K562 (cell line): ENCODE results near the gene PLPP6.

Experiments used
- ETV5 ChIP-seq: sonication (generic); formaldehyde crosslinking; IDR thresholded peaks from 2 replicates; pipeline ENCODE4 v1.4.0; 2020; ENCODE audit warnings: low read depth, mild to moderate bottlenecking, missing genetic modification reagents
- NR2C2 ChIP-seq, 2 experiments: fragments of 200-800 bp in 1 of 2; sonication (Bioruptor generic) in 1 of 2; sonication (generic) in 1 of 2; formaldehyde crosslinking in 1 of 2; IDR thresholded peaks; 2 replicates each; pipeline versions ENCODE4 v1.6.1 to v1.8.0; 2016 to 2022; ENCODE audit warnings: mild to moderate bottlenecking in 1 of 2, missing compliant biosample characterization in 1 of 2, missing genetic modification characterization in 1 of 2, missing genetic modification reagents in 1 of 2
- NRF1 ChIP-seq, 2 experiments: fragments of 450-650 bp; IDR thresholded peaks in 1 of 2; conservative IDR thresholded peaks in 1 of 2; 2 replicates each; pipeline ENCODE4 v1.6.1; 2014; ENCODE audit warnings: mild to moderate bottlenecking in 2 of 2
- RAD21 ChIP-seq, 2 experiments: fragments of 250-450 bp in 1 of 2; fragments of 450-650 bp in 1 of 2; sonication (Bioruptor Pico) in 1 of 2; formaldehyde crosslinking in 1 of 2; IDR thresholded peaks in 1 of 2; conservative IDR thresholded peaks in 1 of 2; 2 replicates each; pipeline versions ENCODE4 v1.4.0 to v1.8.0; 2020 to 2022; ENCODE audit warnings: mild to moderate bottlenecking in 2 of 2, moderate library complexity in 1 of 2
- ZNF263 ChIP-seq: sonication (generic); formaldehyde crosslinking; IDR thresholded peaks from 2 replicates; pipeline ENCODE4 v1.8.0; 2022; ENCODE audit warnings: mild to moderate bottlenecking, missing genetic modification reagents, borderline replicate concordance
- ZNF41 ChIP-seq: fragments of 250-450 bp; sonication (Bioruptor Pico); conservative IDR thresholded peaks from 2 replicates; pipeline ENCODE4 v1.4.0; 2020; ENCODE audit warnings: mild to moderate bottlenecking
- TF ChIP-seq, protein P1 (sequence below): IDR thresholded peaks from 3 replicates; pipeline ENCODE4 v1.6.1; 2011; ENCODE audit warnings: borderline replicate concordance, mild to moderate bottlenecking; ENCODE audit not compliant: insufficient read length, insufficient read depth
- TF ChIP-seq, protein P2 (sequence below), 2 experiments: fragments of 450-650 bp; conservative IDR thresholded peaks; 2 replicates each; pipeline ENCODE4 v1.6.1; 2017; ENCODE audit warnings: mild to moderate bottlenecking in 2 of 2, moderate library complexity in 2 of 2
- TF ChIP-seq, protein P3 (sequence below), 3 experiments: IDR thresholded peaks in 2 of 3; conservative IDR thresholded peaks in 1 of 3; 2 replicates each; pipeline ENCODE4 v1.5.1; 2011 to 2012; ENCODE audit warnings: low read length in 3 of 3, mild to moderate bottlenecking in 3 of 3, control low read depth in 2 of 3, improper control_type of control experiment in 1 of 3, inconsistent platforms in 1 of 3, low read depth in 1 of 3, mixed read lengths in 1 of 3, moderate library complexity in 1 of 3; ENCODE audit not compliant: insufficient read depth in 2 of 3

DNA sequence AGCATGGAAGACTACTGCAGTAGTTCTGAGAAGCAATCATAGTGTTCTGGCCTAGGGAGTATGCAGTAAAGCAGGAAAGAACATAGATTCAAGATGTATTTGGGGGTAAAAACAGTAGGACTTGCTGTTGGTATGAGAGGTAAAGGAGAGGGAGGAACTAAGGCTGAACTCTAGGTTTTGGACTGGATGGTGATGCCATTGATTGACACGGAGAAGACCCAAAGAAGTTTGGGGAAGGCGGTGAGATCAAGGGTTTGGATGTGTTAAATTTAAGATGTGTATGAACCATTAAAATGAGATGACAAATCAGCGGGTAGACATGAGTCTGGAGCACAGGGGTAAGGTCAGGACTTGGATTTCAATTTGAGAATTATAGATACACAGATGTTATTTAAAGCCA is 15.3 kb downstream of the PLPP6 start:
- TF ChIP-seq ETV5 (CRISPR knock-in tag) (no peak), NR2C2 (CRISPR knock-in tag; IDR thresholded peaks at IDR 0.05) (no peak), NR2C2 (tag; IDR thresholded peaks at IDR 0.05) (no peak), RAD21 (CRISPR knock-in tag; conservative IDR thresholded peaks at IDR 0.05 in 1 of 2, IDR thresholded peaks at IDR 0.05 in 1 of 2) (no peak), NRF1 (conservative IDR thresholded peaks at IDR 0.05 in 1 of 2, IDR thresholded peaks at IDR 0.05 in 1 of 2) (no peak), ZNF41 (CRISPR knock-in tag) (no peak), ZNF263 (CRISPR knock-in tag) (no peak)
- TF ChIP-seq, protein P1, sequence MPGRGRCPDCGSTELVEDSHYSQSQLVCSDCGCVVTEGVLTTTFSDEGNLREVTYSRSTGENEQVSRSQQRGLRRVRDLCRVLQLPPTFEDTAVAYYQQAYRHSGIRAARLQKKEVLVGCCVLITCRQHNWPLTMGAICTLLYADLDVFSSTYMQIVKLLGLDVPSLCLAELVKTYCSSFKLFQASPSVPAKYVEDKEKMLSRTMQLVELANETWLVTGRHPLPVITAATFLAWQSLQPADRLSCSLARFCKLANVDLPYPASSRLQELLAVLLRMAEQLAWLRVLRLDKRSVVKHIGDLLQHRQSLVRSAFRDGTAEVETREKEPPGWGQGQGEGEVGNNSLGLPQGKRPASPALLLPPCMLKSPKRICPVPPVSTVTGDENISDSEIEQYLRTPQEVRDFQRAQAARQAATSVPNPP, result no peak
- TF ChIP-seq, protein P2, sequence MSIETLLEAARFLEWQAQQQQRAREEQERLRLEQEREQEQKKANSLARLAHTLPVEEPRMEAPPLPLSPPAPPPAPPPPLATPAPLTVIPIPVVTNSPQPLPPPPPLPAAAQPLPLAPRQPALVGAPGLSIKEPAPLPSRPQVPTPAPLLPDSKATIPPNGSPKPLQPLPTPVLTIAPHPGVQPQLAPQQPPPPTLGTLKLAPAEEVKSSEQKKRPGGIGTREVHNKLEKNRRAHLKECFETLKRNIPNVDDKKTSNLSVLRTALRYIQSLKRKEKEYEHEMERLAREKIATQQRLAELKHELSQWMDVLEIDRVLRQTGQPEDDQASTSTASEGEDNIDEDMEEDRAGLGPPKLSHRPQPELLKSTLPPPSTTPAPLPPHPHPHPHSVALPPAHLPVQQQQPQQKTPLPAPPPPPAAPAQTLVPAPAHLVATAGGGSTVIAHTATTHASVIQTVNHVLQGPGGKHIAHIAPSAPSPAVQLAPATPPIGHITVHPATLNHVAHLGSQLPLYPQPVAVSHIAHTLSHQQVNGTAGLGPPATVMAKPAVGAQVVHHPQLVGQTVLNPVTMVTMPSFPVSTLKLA (conservative IDR thresholded peaks at IDR 0.05), result no peak
- TF ChIP-seq, protein P3, sequence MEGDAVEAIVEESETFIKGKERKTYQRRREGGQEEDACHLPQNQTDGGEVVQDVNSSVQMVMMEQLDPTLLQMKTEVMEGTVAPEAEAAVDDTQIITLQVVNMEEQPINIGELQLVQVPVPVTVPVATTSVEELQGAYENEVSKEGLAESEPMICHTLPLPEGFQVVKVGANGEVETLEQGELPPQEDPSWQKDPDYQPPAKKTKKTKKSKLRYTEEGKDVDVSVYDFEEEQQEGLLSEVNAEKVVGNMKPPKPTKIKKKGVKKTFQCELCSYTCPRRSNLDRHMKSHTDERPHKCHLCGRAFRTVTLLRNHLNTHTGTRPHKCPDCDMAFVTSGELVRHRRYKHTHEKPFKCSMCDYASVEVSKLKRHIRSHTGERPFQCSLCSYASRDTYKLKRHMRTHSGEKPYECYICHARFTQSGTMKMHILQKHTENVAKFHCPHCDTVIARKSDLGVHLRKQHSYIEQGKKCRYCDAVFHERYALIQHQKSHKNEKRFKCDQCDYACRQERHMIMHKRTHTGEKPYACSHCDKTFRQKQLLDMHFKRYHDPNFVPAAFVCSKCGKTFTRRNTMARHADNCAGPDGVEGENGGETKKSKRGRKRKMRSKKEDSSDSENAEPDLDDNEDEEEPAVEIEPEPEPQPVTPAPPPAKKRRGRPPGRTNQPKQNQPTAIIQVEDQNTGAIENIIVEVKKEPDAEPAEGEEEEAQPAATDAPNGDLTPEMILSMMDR (IDR thresholded peaks at IDR 0.05 in 2 of 3, conservative IDR thresholded peaks at IDR 0.05 in 1 of 3; ENCODE audit: insufficient read depth in 2 of 3, low read depth in 1 of 3, low read length in 3 of 3), result no peak
